ENCODE data around the gene FAM200B. TPM values are rescaled to one million over a fixed set of nuclear protein-coding genes. Genes with fewer than 3 reads are reported as not detected.

The FAM200B gene
- total and polyA plus RNA-seq, 2 donors from 2014 or later = 44.0 to 115 TPM

GRCh38 chr4:15667006-15667405, 14.6 kb upstream of the FAM200B start:
- DNase-seq (no peak), FAIRE-seq (no peak)
- peaks cover 0 to 4% (median 0%) of the 10 kb centered on the region in 3 donors for H3K4me1 ChIP-seq (ENCODE audit: control insufficient read depth in 2 of 3, insufficient read depth in 2 of 3, low read depth in 1 of 3, low read length in 3 of 3)
- H3K4me3 ChIP-seq (ENCODE audit: low read length in 3 of 3) = no peak overlapping the region
- no peaks in the 10 kb centered on the region for H3K9me3 ChIP-seq (ENCODE audit: control insufficient read depth in 2 of 3, insufficient read depth in 1 of 3, low read length in 3 of 3)
- no peaks in the 10 kb centered on the region for H3K36me3 ChIP-seq (ENCODE audit: control insufficient read depth in 2 of 3, insufficient read depth in 3 of 3, low read length in 3 of 3)
- H3K9ac ChIP-seq (ENCODE audit: low read length in 3 of 3) = no peak overlapping the region
- H3K27me3 ChIP-seq (ENCODE audit: control insufficient read depth, insufficient read depth, low read length) = no peaks in the 10 kb centered on the region
- no peak for TF ChIP-seq CTCF (IDR thresholded peaks at IDR 0.05; ENCODE audit: borderline replicate concordance, extremely low read depth, insufficient read depth)
- no peak overlapping the region for H3K27ac ChIP-seq (ENCODE audit: low read depth in 2 of 2, low read length in 2 of 2)
- intact Hi-C loops (cut with DNase I) = no loop called here

GRCh38 chr4:15668566-15669435, 12.8 kb upstream of the FAM200B start:
- FAIRE-seq = no peak
- intact Hi-C loops (cut with DNase I) = no loop called here

GRCh38 chr4:15670576-15670975, 11.1 kb upstream of the FAM200B start:
- DNase-seq = no peak

More at GRCh38 chr4:15668566-15669435, 12.8 kb upstream of the FAM200B start:
- TF ChIP-seq CTCF (IDR thresholded peaks at IDR 0.05; ENCODE audit: borderline replicate concordance, extremely low read depth, insufficient read depth) = no peak
- Histone ChIP-seq H3K36me3 (ENCODE audit: control insufficient read depth in 2 of 3, insufficient read depth in 3 of 3, low read length in 3 of 3) (no peaks in the 10 kb centered on the region), H3K4me1 (ENCODE audit: control insufficient read depth in 2 of 3, insufficient read depth in 2 of 3, low read depth in 1 of 3, low read length in 3 of 3) (no peaks in the 10 kb centered on the region), H3K27me3 (ENCODE audit: control insufficient read depth, insufficient read depth, low read length) (no peaks in the 10 kb centered on the region), H3K4me3 (ENCODE audit: low read length in 3 of 3) (no peak overlapping the region), H3K9ac (ENCODE audit: low read length in 3 of 3) (no peak overlapping the region), H3K27ac (ENCODE audit: low read depth in 2 of 2, low read length in 2 of 2) (no peak overlapping the region), H3K9me3 (ENCODE audit: control insufficient read depth in 2 of 3, insufficient read depth in 1 of 3, low read length in 3 of 3) (no peaks in the 10 kb centered on the region)
- no peak for DNase-seq

More at GRCh38 chr4:15670576-15670975, 11.1 kb upstream of the FAM200B start:
- Histone ChIP-seq H3K4me1 (ENCODE audit: control insufficient read depth in 2 of 3, insufficient read depth in 2 of 3, low read depth in 1 of 3, low read length in 3 of 3) (no peaks in the 10 kb centered on the region), H3K36me3 (ENCODE audit: control insufficient read depth in 2 of 3, insufficient read depth in 3 of 3, low read length in 3 of 3) (no peaks in the 10 kb centered on the region), H3K9ac (ENCODE audit: low read length in 3 of 3) (no peak overlapping the region), H3K9me3 (ENCODE audit: control insufficient read depth in 2 of 3, insufficient read depth in 1 of 3, low read length in 3 of 3) (no peaks in the 10 kb centered on the region), H3K27ac (ENCODE audit: low read depth in 2 of 2, low read length in 2 of 2) (no peak overlapping the region), H3K4me3 (ENCODE audit: low read length in 3 of 3) (no peak overlapping the region), H3K27me3 (ENCODE audit: control insufficient read depth, insufficient read depth, low read length) (no peaks in the 10 kb centered on the region)
- FAIRE-seq = no peak
- no peak for TF ChIP-seq CTCF (IDR thresholded peaks at IDR 0.05; ENCODE audit: borderline replicate concordance, extremely low read depth, insufficient read depth)
- intact Hi-C loops (cut with DNase I) = no loop called here

Measured in kidney (tissue), 14 donors.